H9 (cell line): ENCODE measurements around the gene MICAL2. TPM values are rescaled to one million over a fixed set of nuclear protein-coding genes. Genes with fewer than 3 reads are reported as not detected.

Experiments used
- DNase-seq: peaks from one replicate; pipeline ENCODE4 v3.0.0-alpha.2; 2017
- H2AFZ ChIP-seq: one replicate; pipeline ENCODE4 v1.6.1; 2013; ENCODE audit warnings: mild to moderate bottlenecking, low read length, control low read depth, moderate library complexity
- H2AK5ac ChIP-seq: 2 replicates; pipeline ENCODE4 v1.6.1; 2013; ENCODE audit warnings: low read length, control low read depth, mixed read lengths; ENCODE audit not compliant: insufficient read length
- H2BK120ac ChIP-seq: one replicate; pipeline ENCODE4 v1.6.1; 2013; ENCODE audit warnings: low read depth, mild to moderate bottlenecking, low read length, control low read depth, inconsistent platforms; ENCODE audit not compliant: poor library complexity, severe bottlenecking
- H2BK12ac ChIP-seq: 2 replicates; pipeline ENCODE4 v1.6.1; 2013; ENCODE audit warnings: low read length, control low read depth, mixed read lengths, low read depth; ENCODE audit not compliant: insufficient read length
- H2BK15ac ChIP-seq: 2 replicates; pipeline ENCODE4 v1.6.1; 2013; ENCODE audit warnings: low read depth, low read length, control low read depth
- H2BK20ac ChIP-seq: one replicate; pipeline ENCODE4 v1.6.1; 2013; ENCODE audit warnings: low read depth, mild to moderate bottlenecking, low read length, control low read depth, inconsistent platforms; ENCODE audit not compliant: poor library complexity, severe bottlenecking
- H2BK5ac ChIP-seq: 2 replicates; pipeline ENCODE4 v1.6.1; 2013; ENCODE audit warnings: low read length, control low read depth, mixed read lengths; ENCODE audit not compliant: insufficient read length
- H3K14ac ChIP-seq: 2 replicates; pipeline ENCODE4 v1.6.1; 2013; ENCODE audit warnings: low read length, control low read depth; ENCODE audit not compliant: insufficient read depth
- H3K18ac ChIP-seq: 2 replicates; pipeline ENCODE4 v1.6.1; 2013; ENCODE audit warnings: low read depth, mild to moderate bottlenecking, mixed read lengths, low read length, control low read depth; ENCODE audit not compliant: insufficient read length
- H3K23ac ChIP-seq: 2 replicates; pipeline ENCODE4 v1.6.1; 2013; ENCODE audit warnings: low read length, control low read depth, mixed read lengths, low read depth; ENCODE audit not compliant: insufficient read length
- H3K23me2 ChIP-seq: 2 replicates; pipeline ENCODE4 v1.6.1; 2013; ENCODE audit warnings: low read depth, mild to moderate bottlenecking, mixed read lengths, low read length, control low read depth; ENCODE audit not compliant: insufficient read length, poor library complexity, severe bottlenecking
- H3K27ac ChIP-seq: 2 replicates; pipeline ENCODE4 v1.5.1; 2013; ENCODE audit warnings: low read length, control low read depth, mixed read lengths, low read depth; ENCODE audit not compliant: insufficient read length
- H3K27me3 ChIP-seq: 2 replicates; pipeline ENCODE4 v1.6.1; 2013; ENCODE audit warnings: low read length, control low read depth, inconsistent platforms; ENCODE audit not compliant: insufficient read depth
- H3K4ac ChIP-seq: 2 replicates; pipeline ENCODE4 v1.6.1; 2013; ENCODE audit warnings: low read depth, mild to moderate bottlenecking, control low read depth, inconsistent platforms, low read length, moderate library complexity
- H3K4me1 ChIP-seq: 2 replicates; pipeline ENCODE4 v1.6.1; 2013; ENCODE audit warnings: low read length, control low read depth, inconsistent platforms; ENCODE audit not compliant: insufficient read depth
- H3K4me2 ChIP-seq: 2 replicates; pipeline ENCODE4 v1.6.1; 2013; ENCODE audit warnings: low read length, control low read depth, mixed read lengths; ENCODE audit not compliant: insufficient read length, insufficient read depth
- H3K56ac ChIP-seq: 2 replicates; pipeline ENCODE4 v1.6.1; 2013; ENCODE audit warnings: low read depth, mild to moderate bottlenecking, mixed read lengths, low read length, control low read depth; ENCODE audit not compliant: insufficient read length
- H3K79me1 ChIP-seq: 2 replicates; pipeline ENCODE4 v1.6.1; 2013; ENCODE audit warnings: low read depth, mild to moderate bottlenecking, moderate library complexity, low read length, control low read depth, inconsistent platforms; ENCODE audit not compliant: insufficient read depth, poor library complexity, severe bottlenecking
- H3K79me2 ChIP-seq: 2 replicates; pipeline ENCODE4 v1.6.1; 2013; ENCODE audit warnings: low read length, control low read depth, inconsistent platforms; ENCODE audit not compliant: insufficient read depth
- H3K9ac ChIP-seq: 2 replicates; pipeline ENCODE4 v1.6.1; 2013; ENCODE audit warnings: low read length, control low read depth, mixed read lengths; ENCODE audit not compliant: insufficient read length; ENCODE audit errors: extremely low read depth
- H3K9me3 ChIP-seq: one replicate; pipeline ENCODE4 v1.6.1; 2013; ENCODE audit warnings: low read depth, low read length, inconsistent platforms; ENCODE audit not compliant: control insufficient read depth
- H3T11ph ChIP-seq: one replicate; pipeline ENCODE4 v1.6.1; 2013; ENCODE audit warnings: mild to moderate bottlenecking, low read length, control low read depth, inconsistent platforms
- H4K20me1 ChIP-seq: one replicate; pipeline ENCODE4 v1.6.1; 2013; ENCODE audit not compliant: control insufficient read depth, insufficient read length, insufficient read depth
- H4K5ac ChIP-seq: 2 replicates; pipeline ENCODE4 v1.6.1; 2013; ENCODE audit warnings: low read depth, mild to moderate bottlenecking, mixed read lengths, low read length, control low read depth; ENCODE audit not compliant: insufficient read length
- H4K8ac ChIP-seq: replicated peaks from 2 replicates; pipeline ENCODE4 v1.6.1; 2013; ENCODE audit warnings: low read length, control low read depth, mixed read lengths, low read depth; ENCODE audit not compliant: insufficient read length
- H4K91ac ChIP-seq: 2 replicates; pipeline ENCODE4 v1.6.1; 2013; ENCODE audit warnings: low read depth, mild to moderate bottlenecking, moderate library complexity, mixed read lengths, low read length, control low read depth; ENCODE audit not compliant: insufficient read length
- H3K27ac Mint-ChIP-seq, 3 experiments: 2 replicates in 2 of 3; 3 replicates in 1 of 3; pipeline ENCODE4 v1.8.0; 2020 to 2021; ENCODE audit warnings: mixed read lengths in 3 of 3, mild to moderate bottlenecking in 1 of 3, moderate library complexity in 1 of 3
- H3K27me3 Mint-ChIP-seq: 2 replicates; pipeline ENCODE4 v1.8.0; 2021; ENCODE audit warnings: low read depth, mild to moderate bottlenecking, moderate library complexity, mixed read lengths
- H3K36me3 Mint-ChIP-seq, 3 experiments: 2 replicates in 2 of 3; 3 replicates in 1 of 3; pipeline ENCODE4 v1.8.0; 2020 to 2021; ENCODE audit warnings: low read depth in 3 of 3, mixed read lengths in 3 of 3; ENCODE audit not compliant: insufficient read depth in 1 of 3
- H3K4me1 Mint-ChIP-seq, 2 experiments: 2 replicates each; pipeline ENCODE4 v1.8.0; 2020; ENCODE audit warnings: mixed read lengths in 2 of 2
- H3K4me3 Mint-ChIP-seq, 2 experiments: 2 replicates in 1 of 2; 3 replicates in 1 of 2; pipeline ENCODE4 v1.8.0; 2020 to 2021; ENCODE audit warnings: mild to moderate bottlenecking in 2 of 2, mixed read lengths in 2 of 2, moderate library complexity in 1 of 2
- H3K9me3 Mint-ChIP-seq, 2 experiments: 2 replicates in 1 of 2; 3 replicates in 1 of 2; pipeline ENCODE4 v1.8.0; 2020; ENCODE audit warnings: mild to moderate bottlenecking in 2 of 2, mixed read lengths in 2 of 2, moderate library complexity in 1 of 2
- CTCF ChIP-seq: fragments of 200-600 bp; sonication (generic); conservative IDR thresholded peaks from 3 replicates; pipeline ENCODE4 v1.8.0; 2021; ENCODE audit warnings: antibody characterized with exemption, mild to moderate bottlenecking
- WGBS: extraction: QIAGEN DNeasy Blood & Tissue Kit; methylation state at CpG from one replicate; pipeline ENCODE4 v1.1.7; 2013; ENCODE audit warnings: missing lambda C conversion rate, low lambda C conversion rate, mixed read lengths; ENCODE audit not compliant: insufficient read length; ENCODE audit errors: extremely low coverage; 5-methylcytosine and 5-hydroxymethylcytosine counted together
- total RNA-seq: library from RNA; stranded (reverse); gene quantifications from 2 replicates; pipeline ENCODE4 v1.2.1, GENCODE V29; 2021

The MICAL2 gene
- total RNA-seq, 1 experiment from 2014 or later: 4.7 TPM

GRCh38 chr11:12267921-12268320 lies 157.5 kb downstream of the MICAL2 start:
- WGBS: no CpG with 5 or more reads among the region's 2 CpGs
- no peak overlapping the region for H3K27ac Mint-ChIP-seq
- Histone ChIP-seq H3K4ac (no peak overlapping the region), H4K8ac (no peak overlapping the region), H3K18ac (no peak overlapping the region), H2BK5ac (no peak overlapping the region), H3K23me2 (no peaks in the 10 kb centered on the region), H2BK120ac (no peak overlapping the region), H2BK20ac (no peak overlapping the region), H4K5ac (no peak overlapping the region), H3K4me2 (no peak overlapping the region), H3K4me1 (no peaks in the 10 kb centered on the region), H4K20me1 (no peaks in the 10 kb centered on the region), H3K23ac (no peak overlapping the region), H3K9me3 (no peaks in the 10 kb centered on the region), H2BK12ac (no peak overlapping the region), H4K91ac (no peak overlapping the region), H3K79me2 (no peaks in the 10 kb centered on the region), H3T11ph (no peak overlapping the region), H3K9ac (no peak overlapping the region), H3K79me1 (no peaks in the 10 kb centered on the region), H2AFZ (no peak overlapping the region), H3K27me3 (no peaks in the 10 kb centered on the region), H3K14ac (no peak overlapping the region), H2AK5ac (no peak overlapping the region), H3K27ac (no peak overlapping the region), H2BK15ac (no peak overlapping the region), H3K56ac (no peak overlapping the region)
- TF ChIP-seq CTCF: no peak
- no peak overlapping the region for H3K4me3 Mint-ChIP-seq
- H3K27me3 Mint-ChIP-seq: no peaks in the 10 kb centered on the region
- peaks cover 0 to 7% of the 10 kb centered on the region in 2 experiments for H3K4me1 Mint-ChIP-seq
- H3K36me3 Mint-ChIP-seq: no peaks in the 10 kb centered on the region
- no peaks in the 10 kb centered on the region; a peak in 1 of 5 replicates for H3K9me3 Mint-ChIP-seq
- no peak for DNase-seq
